ENCODE results near the gene CDH13. TPM values are rescaled to one million over a fixed set of nuclear protein-coding genes. Genes with fewer than 3 reads are reported as not detected.

The CDH13 gene
- polyA plus RNA-seq, 1 donor from 2014 or later: 3.2 TPM

DNA sequence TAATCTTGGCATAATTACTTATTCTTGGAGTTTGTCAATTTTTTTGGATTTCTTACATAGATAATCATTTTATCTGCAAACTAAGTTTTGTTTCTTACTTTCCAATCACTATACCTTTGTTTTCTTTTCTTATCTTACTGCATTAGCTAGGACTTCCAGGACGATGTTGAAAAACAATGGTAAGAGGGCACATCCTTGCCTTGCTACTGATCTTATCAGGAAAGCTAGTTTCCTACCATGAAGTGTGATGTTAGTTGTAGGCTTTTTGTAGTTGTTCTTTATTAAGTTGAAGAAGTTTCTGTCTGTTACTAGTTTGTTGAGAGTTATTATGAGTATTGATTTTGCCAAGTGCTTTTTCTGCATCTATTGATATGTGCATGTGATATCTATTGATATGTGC is 31.0 kb downstream of the CDH13 start:
- H4K20me1 ChIP-seq (ENCODE audit: insufficient read depth): no peaks in the 10 kb centered on the region
- H3K27me3 ChIP-seq (ENCODE audit: insufficient read depth, low read depth, low read length): no peaks in the 10 kb centered on the region
- no peak overlapping the region for H3K4me2 ChIP-seq (ENCODE audit: low read length)
- TF ChIP-seq, protein P1, sequence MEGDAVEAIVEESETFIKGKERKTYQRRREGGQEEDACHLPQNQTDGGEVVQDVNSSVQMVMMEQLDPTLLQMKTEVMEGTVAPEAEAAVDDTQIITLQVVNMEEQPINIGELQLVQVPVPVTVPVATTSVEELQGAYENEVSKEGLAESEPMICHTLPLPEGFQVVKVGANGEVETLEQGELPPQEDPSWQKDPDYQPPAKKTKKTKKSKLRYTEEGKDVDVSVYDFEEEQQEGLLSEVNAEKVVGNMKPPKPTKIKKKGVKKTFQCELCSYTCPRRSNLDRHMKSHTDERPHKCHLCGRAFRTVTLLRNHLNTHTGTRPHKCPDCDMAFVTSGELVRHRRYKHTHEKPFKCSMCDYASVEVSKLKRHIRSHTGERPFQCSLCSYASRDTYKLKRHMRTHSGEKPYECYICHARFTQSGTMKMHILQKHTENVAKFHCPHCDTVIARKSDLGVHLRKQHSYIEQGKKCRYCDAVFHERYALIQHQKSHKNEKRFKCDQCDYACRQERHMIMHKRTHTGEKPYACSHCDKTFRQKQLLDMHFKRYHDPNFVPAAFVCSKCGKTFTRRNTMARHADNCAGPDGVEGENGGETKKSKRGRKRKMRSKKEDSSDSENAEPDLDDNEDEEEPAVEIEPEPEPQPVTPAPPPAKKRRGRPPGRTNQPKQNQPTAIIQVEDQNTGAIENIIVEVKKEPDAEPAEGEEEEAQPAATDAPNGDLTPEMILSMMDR (IDR thresholded peaks at IDR 0.05; ENCODE audit: poor library complexity, severe bottlenecking): no peak
- TF ChIP-seq RAD21 (conservative IDR thresholded peaks at IDR 0.05): no peak
- TF ChIP-seq TAF1 (IDR thresholded peaks at IDR 0.05; ENCODE audit: low read depth): no peak
- TF ChIP-seq POLR2AphosphoS5 (IDR thresholded peaks at IDR 0.05): no peak
- TF ChIP-seq SMC3 (conservative IDR thresholded peaks at IDR 0.05; ENCODE audit: poor library complexity): no peak
- no peak for TF ChIP-seq MXI1 (conservative IDR thresholded peaks at IDR 0.05; ENCODE audit: poor library complexity, severe bottlenecking)
- no peak for TF ChIP-seq EP300 (conservative IDR thresholded peaks at IDR 0.05; ENCODE audit: poor library complexity, severe bottlenecking)
- TF ChIP-seq, protein P2, sequence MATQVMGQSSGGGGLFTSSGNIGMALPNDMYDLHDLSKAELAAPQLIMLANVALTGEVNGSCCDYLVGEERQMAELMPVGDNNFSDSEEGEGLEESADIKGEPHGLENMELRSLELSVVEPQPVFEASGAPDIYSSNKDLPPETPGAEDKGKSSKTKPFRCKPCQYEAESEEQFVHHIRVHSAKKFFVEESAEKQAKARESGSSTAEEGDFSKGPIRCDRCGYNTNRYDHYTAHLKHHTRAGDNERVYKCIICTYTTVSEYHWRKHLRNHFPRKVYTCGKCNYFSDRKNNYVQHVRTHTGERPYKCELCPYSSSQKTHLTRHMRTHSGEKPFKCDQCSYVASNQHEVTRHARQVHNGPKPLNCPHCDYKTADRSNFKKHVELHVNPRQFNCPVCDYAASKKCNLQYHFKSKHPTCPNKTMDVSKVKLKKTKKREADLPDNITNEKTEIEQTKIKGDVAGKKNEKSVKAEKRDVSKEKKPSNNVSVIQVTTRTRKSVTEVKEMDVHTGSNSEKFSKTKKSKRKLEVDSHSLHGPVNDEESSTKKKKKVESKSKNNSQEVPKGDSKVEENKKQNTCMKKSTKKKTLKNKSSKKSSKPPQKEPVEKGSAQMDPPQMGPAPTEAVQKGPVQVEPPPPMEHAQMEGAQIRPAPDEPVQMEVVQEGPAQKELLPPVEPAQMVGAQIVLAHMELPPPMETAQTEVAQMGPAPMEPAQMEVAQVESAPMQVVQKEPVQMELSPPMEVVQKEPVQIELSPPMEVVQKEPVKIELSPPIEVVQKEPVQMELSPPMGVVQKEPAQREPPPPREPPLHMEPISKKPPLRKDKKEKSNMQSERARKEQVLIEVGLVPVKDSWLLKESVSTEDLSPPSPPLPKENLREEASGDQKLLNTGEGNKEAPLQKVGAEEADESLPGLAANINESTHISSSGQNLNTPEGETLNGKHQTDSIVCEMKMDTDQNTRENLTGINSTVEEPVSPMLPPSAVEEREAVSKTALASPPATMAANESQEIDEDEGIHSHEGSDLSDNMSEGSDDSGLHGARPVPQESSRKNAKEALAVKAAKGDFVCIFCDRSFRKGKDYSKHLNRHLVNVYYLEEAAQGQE (IDR thresholded peaks at IDR 0.05; ENCODE audit: borderline replicate concordance): no peak
- TF ChIP-seq EZH2 (IDR thresholded peaks at IDR 0.05; ENCODE audit: borderline replicate concordance, insufficient read depth, low read length, poor library complexity, severe bottlenecking): no peak
- H3K9me3 ChIP-seq (ENCODE audit: low read length): no peaks in the 10 kb centered on the region
- no peak overlapping the region for H3K9ac ChIP-seq (ENCODE audit: low read length)
- no peaks in the 10 kb centered on the region for H3K9me2 ChIP-seq (ENCODE audit: insufficient read depth, low read length)
- no peaks in the 10 kb centered on the region for H3K36me3 ChIP-seq (ENCODE audit: insufficient read depth, low read length)
- H3F3A ChIP-seq (ENCODE audit: insufficient read depth, low read length, poor library complexity, severe bottlenecking): no peaks in the 10 kb centered on the region
- no peaks in the 10 kb centered on the region for H3K79me2 ChIP-seq (replicated peaks; ENCODE audit: insufficient read depth, low read length)
- no peak overlapping the region for H2AFZ ChIP-seq (ENCODE audit: low read depth, low read length)
- no peak overlapping the region for H3K4me3 ChIP-seq (ENCODE audit: low read length)
- H3K27ac ChIP-seq (ENCODE audit: low read length): no peak overlapping the region

GRCh38 chr16:82658796-82659195 is 32.0 kb downstream of the CDH13 start:
- H4K20me1 ChIP-seq (ENCODE audit: insufficient read depth): no peaks in the 10 kb centered on the region
- H3K27ac ChIP-seq (ENCODE audit: low read length): no peak overlapping the region
- no peak overlapping the region for H2AFZ ChIP-seq (ENCODE audit: low read depth, low read length)
- H3K4me3 ChIP-seq (ENCODE audit: low read length): no peak overlapping the region
- H3K36me3 ChIP-seq (ENCODE audit: insufficient read depth, low read length): no peaks in the 10 kb centered on the region
- H3K4me2 ChIP-seq (ENCODE audit: low read length): no peak overlapping the region
- H3K79me2 ChIP-seq (replicated peaks; ENCODE audit: insufficient read depth, low read length): no peaks in the 10 kb centered on the region
- H3K27me3 ChIP-seq (ENCODE audit: insufficient read depth, low read depth, low read length): no peaks in the 10 kb centered on the region
- H3F3A ChIP-seq (ENCODE audit: insufficient read depth, low read length, poor library complexity, severe bottlenecking): no peaks in the 10 kb centered on the region
- H3K9ac ChIP-seq (ENCODE audit: low read length): no peak overlapping the region
- H3K9me3 ChIP-seq (ENCODE audit: low read length): no peaks in the 10 kb centered on the region
- TF ChIP-seq, protein P1 (IDR thresholded peaks at IDR 0.05; ENCODE audit: poor library complexity, severe bottlenecking): no peak
- TF ChIP-seq POLR2AphosphoS5 (IDR thresholded peaks at IDR 0.05) (no peak), RAD21 (conservative IDR thresholded peaks at IDR 0.05) (no peak), MXI1 (conservative IDR thresholded peaks at IDR 0.05; ENCODE audit: poor library complexity, severe bottlenecking) (no peak), TAF1 (IDR thresholded peaks at IDR 0.05; ENCODE audit: low read depth) (no peak), EP300 (conservative IDR thresholded peaks at IDR 0.05; ENCODE audit: poor library complexity, severe bottlenecking) (no peak), EZH2 (IDR thresholded peaks at IDR 0.05; ENCODE audit: borderline replicate concordance, insufficient read depth, low read length, poor library complexity, severe bottlenecking) (no peak), SMC3 (conservative IDR thresholded peaks at IDR 0.05; ENCODE audit: poor library complexity) (no peak)
- TF ChIP-seq, protein P2 (IDR thresholded peaks at IDR 0.05; ENCODE audit: borderline replicate concordance): no peak
- H3K9me2 ChIP-seq (ENCODE audit: insufficient read depth, low read length): no peaks in the 10 kb centered on the region

All from neural cell (in vitro differentiated cells).